Measurements from ENCODE around the gene DRC7.
"Not testable (repeated sequence)": the region's sequence is repeated elsewhere in the genome, so short reads cannot be mapped to it uniquely, and the experiment has no call there.

DRC7 gene

DNA sequence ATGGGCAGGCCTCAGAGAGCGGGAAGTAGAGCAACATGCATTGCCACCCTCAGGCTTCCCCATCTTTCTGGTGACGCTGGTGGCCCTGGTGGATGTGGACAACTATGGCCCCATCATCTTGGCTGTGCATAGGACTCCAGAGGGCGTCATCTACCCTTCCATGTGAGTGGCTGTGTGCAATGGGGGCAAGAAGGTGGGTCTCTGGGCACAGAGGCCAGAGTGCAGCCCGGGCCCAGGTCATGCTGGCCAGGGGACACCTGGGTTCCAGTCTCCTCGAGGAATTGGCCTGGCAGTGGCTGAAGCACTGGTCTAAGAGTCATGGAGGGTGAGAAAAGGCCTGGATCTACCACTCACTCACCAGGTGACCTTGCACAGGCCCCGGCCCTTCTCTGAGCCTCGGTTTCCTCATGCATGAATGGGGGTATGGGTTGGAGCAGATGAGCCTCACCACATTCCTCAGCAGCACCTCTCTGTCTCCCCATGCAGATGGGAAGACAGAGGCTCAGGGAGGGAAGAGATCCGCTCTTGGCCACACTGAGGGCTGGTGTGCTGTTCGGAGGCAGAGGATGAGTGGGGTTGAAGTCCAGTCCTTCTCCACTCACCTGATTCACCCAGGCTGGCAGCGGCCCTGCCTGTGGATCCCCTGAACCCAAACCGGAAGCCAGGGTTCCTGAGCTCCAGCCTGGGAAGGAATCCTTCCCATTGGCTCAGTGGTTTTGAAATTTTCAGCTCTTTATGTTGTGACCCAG is 33.7 kb upstream of the DRC7 start:
- no peak for DNase-seq

DNA sequence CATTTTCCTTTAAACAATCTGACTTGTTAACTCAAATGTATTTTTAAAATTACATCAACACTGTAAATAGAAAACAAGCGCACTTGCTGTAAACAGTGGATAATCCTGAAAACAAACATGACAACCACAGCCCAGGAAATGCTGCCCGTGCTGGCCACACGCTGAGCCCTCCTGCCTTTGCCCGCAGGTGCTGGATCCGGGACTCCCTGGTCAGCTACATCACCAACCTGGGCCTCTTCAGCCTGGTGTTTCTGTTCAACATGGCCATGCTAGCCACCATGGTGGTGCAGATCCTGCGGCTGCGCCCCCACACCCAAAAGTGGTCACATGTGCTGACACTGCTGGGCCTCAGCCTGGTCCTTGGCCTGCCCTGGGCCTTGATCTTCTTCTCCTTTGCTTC is 33.1 kb upstream of the DRC7 start:
- DNase-seq, result no peak

DNA sequence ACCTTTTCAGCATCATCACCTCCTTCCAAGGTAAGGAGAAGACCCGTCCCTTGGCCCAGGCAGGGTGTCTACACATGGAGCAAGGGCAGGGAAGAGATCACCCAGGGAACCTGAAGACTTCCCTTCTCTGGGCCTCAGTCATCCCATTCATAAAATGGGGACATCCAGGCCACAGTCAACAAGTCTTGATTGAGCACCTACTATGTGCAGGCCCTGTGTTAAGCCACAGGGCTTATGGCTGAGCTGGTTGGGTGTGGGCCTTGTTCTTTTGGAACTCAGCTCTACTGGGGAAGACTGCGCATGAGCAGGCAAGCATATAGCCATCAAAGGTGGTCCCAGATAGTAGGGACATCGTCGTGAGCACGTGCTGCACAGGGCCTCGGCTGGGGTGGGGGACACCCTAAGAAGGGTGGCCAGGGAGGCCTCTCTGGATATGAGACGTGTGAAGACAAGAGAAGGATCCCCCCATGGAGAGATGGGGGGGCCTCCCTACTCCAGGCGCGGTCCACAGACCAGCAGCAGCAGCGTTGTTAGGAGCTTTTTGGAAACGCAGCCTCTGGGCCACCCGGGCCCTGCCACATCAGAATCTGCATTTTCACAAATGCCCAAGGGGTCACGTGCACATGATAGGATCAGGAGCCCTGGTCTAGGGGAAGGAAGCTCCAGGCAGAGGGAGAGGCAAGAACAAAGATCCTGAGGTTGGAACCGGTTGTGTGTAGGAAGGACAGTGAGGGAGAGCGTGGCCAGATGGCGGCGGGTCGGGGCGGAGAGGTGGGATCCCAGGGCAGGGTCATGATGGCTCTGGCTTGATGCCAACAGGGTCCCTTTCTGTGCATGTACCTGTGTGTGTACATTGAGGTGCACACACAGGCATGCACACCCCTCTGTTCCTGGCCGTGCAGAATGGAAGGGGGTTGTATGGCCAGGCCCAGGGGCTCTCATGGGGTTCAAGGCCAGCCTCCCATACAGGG is 32.4 kb upstream of the DRC7 start:
- no peak for DNase-seq

DNA sequence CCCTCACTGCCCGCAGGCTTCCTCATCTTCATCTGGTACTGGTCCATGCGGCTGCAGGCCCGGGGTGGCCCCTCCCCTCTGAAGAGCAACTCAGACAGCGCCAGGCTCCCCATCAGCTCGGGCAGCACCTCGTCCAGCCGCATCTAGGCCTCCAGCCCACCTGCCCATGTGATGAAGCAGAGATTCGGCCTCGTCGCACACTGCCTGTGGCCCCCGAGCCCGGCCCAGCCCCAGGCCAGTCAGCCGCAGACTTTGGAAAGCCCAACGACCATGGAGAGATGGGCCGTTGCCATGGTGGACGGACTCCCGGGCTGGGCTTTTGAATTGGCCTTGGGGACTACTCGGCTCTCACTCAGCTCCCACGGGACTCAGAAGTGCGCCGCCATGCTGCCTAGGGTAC is 31.2 kb upstream of the DRC7 start:
- DNase-seq, result no peak

DNA sequence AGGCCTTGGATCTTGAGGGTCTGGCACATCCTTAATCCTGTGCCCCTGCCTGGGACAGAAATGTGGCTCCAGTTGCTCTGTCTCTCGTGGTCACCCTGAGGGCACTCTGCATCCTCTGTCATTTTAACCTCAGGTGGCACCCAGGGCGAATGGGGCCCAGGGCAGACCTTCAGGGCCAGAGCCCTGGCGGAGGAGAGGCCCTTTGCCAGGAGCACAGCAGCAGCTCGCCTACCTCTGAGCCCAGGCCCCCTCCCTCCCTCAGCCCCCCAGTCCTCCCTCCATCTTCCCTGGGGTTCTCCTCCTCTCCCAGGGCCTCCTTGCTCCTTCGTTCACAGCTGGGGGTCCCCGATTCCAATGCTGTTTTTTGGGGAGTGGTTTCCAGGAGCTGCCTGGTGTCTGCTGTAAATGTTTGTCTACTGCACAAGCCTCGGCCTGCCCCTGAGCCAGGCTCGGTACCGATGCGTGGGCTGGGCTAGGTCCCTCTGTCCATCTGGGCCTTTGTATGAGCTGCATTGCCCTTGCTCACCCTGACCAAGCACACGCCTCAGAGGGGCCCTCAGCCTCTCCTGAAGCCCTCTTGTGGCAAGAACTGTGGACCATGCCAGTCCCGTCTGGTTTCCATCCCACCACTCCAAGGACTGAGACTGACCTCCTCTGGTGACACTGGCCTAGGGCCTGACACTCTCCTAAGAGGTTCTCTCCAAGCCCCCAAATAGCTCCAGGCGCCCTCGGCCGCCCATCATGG is 30.5 kb upstream of the DRC7 start:
- DNase-seq, result no peak

DNA sequence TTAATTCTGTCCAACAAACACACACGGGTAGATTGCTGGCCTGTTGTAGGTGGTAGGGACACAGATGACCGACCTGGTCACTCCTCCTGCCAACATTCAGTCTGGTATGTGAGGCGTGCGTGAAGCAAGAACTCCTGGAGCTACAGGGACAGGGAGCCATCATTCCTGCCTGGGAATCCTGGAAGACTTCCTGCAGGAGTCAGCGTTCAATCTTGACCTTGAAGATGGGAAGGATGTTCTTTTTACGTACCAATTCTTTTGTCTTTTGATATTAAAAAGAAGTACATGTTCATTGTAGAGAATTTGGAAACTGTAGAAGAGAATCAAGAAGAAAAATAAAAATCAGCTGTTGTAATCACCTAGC is 30.0 kb upstream of the DRC7 start:
- no peak for DNase-seq

DNA sequence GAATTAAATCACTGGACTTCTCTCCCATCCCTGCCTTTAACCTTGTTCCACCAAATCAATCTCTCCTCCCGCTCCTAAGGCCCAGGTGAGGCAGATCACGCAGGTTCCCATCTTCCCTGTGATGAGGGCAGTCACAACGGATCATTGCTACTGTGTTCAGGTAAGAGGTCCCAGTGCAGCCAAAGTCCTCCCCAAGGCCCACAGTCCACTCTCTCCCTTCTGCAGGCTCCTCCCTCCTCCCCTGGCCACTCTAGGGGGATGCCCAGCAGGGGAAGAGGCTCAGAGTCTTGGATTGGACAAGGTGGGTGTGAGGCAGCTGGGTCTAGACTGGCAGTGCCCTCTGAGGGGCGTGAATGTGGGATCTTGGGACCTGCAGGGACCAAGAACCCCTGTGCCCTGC is 29.1 kb upstream of the DRC7 start:
- DNase-seq, result no peak

DNA sequence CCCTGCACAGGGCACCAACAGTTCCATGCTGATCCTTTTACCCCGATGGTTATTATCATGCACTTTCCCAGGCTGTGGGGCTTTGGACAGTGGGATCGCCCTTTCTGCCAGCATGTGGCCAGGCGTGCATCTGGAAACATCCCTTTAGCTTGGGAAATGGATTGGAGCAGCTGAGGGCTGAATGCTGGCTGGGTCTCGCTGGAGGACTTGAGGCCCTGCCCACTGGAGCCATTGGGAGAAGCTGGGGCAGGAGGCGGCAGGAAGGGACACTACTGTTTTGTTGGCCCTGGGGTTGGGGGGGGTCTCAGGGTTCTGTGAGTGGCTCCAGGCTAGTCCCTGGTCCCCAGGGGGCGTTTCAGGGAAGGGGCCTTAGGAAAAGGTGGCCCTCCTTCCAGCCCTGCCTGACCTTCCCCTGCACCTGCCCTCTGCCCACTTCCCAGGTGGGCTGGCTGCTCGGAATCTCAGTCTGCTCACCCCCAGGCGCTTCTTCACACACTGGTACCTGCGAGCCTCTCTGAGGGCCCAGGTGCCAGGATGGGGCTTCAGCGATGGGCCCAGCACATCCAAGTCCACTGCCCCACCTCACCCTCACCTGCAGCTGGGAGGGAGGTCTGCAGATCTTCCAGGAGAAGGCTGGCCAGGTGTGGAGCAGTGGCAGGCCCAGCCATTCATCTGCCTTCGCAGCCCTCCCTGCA is 28.1 kb upstream of the DRC7 start:
- DNase-seq, result no peak

DNA sequence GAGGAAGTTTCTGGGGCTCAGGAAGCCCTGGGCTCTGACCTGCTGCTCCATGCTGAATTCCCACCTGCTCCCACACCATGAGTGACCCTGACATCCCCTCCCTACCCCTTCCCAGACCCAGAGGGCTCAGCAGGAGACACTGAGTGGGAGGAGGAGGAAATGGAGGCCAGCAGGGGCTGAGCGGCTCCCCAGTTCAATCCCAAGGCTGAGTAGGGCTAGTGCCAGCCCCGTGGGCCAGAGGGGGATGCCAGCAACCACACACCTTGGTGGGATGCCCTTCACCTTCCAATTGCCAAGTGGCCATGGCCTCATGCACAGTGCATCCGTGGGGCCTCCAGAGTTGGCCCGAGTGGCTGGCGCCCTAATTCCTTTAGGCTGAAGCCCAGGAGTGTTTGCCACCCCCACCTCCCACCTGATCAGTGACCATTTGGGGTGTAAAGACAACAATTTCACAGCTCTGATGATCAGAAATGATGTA is 27.5 kb upstream of the DRC7 start:
- no peak for DNase-seq

DNA sequence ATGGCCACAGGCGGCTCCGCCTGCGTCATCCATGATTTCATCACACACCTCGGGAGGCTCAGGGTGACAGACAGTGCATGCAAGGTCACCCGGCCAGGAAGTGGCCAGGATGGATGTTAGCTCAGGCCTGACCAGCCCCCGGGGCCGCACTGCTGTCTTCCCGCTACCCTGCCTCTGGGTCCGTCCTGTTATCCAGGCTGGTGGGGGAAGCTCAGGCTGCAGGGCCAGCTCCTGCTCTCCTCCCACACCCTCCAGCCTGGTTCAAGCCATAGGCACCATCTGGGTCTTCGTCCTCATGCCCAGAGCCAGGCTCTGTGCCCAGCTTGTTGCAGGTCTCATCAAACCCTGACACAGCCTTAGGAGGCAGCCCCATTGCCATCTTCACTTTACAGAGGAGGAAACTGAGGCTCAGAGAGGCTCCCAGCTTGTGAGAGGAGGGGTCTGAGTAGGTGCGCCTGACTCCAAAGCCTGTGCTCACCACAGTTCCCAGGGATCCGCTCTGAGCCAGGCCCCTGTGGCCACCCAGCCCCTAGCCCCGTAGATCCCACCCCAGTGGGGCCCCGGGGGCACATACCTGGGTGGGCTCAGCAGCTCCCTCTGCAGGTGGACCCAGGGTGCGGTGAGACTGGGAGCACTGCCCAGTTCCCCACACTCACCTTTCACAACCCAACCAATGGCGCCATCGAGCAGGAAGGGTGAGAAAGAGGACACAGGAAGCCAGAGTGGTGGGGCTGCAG is 26.9 kb upstream of the DRC7 start:
- peak; percentile 64 for DNase-seq

DNA sequence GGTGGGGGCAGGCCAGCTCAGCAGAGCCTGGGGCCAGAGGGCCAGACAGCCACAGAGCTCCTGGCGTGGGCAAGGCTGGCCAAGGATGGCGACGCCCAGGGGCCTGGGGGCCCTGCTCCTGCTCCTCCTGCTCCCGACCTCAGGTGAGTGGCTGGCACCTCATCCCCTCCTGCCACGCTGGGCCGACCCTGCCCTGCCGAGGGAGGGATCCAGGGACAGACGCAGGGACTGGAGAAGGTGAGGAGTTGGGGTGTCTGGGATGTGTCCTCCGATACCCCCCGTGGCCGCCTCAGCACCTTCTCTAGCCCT is 26.4 kb upstream of the DRC7 start, which contains the start of gene ADGRG3:
ADGRG3 (plus strand) TSS at position 44 of the 309 bp plus-strand sequence; CDS start at position 86, 42 bp downstream.
- no peak for DNase-seq

DNA sequence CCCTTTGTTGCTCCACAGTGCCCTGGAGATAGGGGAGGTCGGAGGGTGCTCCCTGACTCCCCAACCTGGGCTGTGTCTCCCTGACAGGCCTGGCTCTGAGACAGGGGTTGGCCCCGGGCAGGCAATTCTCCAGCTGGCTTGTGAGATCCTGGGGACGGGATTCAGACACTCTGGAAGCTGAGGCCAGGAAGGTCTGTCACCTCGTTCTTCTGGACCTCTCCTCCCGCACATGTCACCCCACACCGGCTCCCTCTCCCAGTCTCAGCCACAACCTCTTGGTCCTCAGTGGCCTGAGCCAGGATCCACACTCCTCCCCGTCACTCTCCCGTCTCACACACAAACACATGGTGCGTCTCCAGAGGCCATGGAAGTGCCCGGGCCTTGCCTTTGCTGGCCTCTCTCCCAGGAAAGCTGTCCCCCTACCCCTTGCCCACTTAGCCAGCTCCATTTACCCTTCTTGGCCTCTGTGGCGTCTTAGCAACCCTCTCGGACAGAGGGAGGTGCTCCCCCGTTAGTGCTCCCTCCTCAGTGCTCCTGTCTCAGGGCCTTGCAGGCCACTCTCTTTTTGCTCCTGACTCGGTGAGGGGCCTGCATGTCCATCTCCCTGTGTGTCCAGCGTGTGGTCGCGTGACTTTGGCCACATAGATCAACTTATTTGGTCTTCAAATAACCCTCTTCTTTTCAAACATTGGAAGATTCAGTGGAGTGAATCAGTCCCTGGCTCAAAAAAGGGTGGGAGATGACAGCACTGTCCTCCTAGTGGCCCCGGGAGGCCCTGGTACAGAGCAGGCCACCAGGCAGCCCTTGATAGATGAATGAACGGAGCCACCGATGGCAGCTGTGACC is 25.8 kb upstream of the DRC7 start:
- no peak for DNase-seq

DNA sequence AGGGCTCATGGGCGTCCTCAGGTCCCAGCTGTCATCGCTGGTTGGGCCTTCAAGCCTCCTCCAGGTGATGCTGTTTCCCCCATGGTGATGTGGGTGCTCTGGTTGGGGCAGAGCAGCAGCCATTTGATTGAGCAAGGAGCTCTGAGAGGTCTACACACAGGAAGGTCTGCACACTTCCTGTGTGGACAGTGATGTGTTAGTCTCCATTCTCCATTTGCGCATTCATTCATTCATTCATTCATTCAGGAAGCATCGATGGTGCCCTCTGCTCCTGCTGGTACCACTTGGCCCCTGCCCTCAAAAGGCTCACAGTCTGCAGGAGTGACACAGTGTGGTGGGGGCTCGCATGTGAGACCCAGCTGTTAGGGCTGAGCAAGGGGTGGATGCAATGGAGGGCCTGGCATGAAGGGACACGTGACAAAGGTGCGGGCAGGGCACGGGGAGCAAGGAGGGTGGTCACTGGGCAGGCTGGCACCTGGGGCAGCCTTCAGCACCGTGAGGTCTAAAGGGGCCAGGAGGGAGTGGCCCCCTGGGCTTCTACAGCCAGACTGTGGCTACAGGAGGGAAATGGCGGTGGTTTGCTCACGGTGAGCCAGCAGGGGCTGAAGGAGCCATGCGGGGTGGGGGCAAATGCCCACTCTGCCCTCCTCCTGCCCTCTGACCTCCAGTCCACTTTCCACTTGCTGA is 25.0 kb upstream of the DRC7 start:
- no peak for DNase-seq

DNA sequence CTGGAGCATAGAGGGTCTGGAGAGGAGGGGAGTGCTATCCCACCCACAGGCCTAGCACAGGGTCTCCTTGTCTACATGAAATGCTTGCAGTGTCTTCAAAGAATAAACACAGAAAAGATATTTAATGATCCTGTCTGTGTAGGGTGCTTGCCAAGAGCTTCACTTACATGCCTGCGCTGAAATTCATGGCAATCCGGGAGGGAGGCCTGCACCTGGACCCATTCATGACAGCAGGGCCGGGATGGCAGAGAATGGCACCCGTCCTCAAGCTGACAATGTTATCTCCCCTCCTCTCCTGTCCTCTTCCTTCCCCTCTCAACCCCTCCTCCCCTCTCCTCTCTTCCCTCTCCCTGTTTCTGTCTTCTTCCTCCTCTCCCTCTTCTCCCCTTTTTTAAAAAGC is 24.4 kb upstream of the DRC7 start:
- no peak for DNase-seq

DNA sequence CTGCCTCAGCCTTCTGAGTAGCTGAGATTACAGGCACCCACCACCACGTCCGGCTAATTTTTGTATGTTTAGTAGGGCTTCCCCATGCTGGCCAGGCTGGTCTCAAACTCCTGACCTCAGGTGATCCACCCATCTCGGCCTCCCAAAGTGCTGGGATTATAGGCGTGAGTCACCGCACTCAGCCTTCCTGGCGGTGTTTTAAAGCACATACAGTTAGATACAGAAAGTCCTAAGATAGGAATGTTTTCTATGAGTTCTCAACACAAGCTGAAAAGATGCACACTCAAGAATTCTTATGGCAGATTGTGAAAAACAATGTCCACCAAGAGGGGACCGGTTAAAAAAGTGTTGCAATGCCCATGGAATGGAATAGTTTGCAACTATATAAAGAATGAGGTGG is 23.2 kb upstream of the DRC7 start:
- not testable (repeated sequence) for DNase-seq

DNA sequence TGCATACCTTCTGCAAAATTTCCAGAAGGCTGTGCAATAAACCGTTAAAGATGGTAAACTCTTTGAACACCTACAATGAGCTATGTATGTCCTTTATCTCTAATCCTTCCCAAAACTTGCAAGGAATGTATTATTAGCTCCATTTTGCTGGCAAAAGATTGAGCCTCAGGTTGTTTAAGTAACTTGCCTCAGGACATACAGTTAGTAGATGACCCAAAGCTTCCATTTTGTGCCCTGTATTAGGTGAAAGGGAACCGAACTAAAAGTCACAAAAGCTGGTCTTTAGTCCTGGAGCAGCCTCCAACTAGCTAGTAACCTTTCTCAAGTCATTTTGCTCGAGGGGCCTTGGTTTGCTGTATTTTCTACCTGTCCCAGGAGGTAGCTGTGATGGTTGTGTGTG is 22.2 kb upstream of the DRC7 start:
- no peak for DNase-seq

DNA sequence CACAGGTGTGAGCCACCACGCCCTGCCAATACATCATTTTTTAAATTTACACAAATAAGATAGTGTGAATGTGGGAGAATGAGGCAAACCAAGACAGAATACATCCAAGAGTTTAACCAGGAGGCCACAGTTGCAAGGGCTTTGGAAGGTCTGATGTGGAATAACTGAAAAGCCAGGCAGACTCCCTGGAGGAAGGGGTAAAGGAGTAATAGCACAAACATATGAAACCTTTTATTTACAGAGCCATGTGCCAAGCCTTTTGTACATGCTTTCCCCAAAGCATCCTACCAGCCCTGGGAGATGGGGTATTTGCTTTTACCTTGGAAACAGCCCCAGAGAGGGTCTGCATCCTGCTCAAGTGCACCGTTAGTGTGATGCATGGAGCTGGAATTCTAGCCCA is 21.8 kb upstream of the DRC7 start:
- DNase-seq, result no peak

DNA sequence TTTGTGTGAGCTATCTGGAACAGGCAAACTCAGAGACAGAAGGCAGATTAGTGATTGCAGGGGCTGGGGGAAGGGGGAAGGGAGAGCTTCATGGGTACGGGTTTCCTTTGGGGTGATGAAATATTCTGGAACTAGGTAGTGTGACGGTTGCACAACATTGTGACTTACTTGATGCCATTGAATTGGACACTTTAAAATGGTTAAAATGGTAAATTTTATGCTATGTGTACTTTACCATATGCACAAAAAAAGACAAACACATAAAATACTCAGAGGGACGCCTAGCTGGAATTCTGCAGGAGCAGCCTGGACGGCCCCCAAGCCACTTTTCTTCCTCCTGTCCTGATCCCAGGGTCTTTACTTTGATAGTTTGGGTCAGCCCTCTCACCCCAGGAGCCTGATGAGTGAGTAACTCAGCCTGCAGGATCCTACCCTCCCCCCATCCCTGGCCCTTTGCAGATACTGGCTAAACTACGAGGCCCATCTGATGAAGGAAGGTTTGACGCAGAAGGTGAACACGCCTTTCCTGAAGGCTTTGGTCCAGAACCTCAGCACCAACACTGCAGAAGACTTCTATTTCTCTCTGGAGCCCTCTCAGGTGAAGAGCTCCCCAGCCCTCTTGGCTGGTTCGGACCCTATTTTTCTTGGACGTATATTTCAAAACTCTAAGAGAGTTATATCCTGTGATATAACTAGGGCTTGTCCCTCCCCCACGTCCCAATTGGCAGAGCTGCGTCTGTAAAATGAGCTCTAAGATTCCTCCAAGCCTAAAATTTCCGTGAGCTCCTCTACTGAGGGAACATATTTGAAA is 18.7 kb upstream of the DRC7 start:
- no peak for DNase-seq

DNA sequence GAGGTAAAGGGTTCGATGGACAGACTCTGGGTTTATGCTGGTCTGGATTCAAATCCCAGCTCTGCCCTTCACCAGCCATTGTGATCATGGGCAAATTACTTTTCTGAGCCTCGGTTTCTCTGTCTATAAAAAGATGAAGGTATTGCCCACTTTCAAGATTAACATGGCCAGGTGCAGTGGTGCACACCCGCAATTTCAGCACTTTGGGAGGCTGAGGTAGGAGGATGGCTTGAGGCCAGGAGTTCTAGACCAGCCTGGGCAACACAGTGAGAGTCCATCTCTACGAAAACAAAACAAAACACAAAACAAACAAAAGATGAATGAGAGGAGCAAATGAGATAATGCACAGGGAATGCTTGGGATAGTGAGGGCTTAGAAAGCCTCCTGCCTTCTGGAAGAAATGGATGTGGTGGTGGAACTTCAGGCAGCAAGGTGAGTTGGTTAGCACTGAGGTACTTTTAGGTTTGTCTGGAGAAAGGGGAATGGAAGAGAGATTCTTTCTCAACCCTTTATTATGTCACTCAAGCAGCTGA is 18.0 kb upstream of the DRC7 start:
- no peak for DNase-seq
